OCI-LY1 (cell line): Measurements from ENCODE around the gene BOLA1.

Experiments
- EZH2 ChIP-seq: fragments of 200-600 bp; sonication (generic), shearing (Covaris generic); IDR thresholded peaks from 2 replicates; pipeline ENCODE4 v1.8.0; 2017; ENCODE audit warnings: borderline replicate concordance, mixed run types, mild to moderate bottlenecking, antibody characterized with exemption, low read length, moderate library complexity, mixed read lengths
- TF ChIP-seq, protein P1 (sequence below): fragments of 200-600 bp; sonication (generic), shearing (Covaris generic); IDR thresholded peaks from 2 replicates; pipeline ENCODE4 v1.5.1; 2017; ENCODE audit warnings: mild to moderate bottlenecking, antibody characterized with exemption, low read length, moderate library complexity, mixed read lengths

DNA sequence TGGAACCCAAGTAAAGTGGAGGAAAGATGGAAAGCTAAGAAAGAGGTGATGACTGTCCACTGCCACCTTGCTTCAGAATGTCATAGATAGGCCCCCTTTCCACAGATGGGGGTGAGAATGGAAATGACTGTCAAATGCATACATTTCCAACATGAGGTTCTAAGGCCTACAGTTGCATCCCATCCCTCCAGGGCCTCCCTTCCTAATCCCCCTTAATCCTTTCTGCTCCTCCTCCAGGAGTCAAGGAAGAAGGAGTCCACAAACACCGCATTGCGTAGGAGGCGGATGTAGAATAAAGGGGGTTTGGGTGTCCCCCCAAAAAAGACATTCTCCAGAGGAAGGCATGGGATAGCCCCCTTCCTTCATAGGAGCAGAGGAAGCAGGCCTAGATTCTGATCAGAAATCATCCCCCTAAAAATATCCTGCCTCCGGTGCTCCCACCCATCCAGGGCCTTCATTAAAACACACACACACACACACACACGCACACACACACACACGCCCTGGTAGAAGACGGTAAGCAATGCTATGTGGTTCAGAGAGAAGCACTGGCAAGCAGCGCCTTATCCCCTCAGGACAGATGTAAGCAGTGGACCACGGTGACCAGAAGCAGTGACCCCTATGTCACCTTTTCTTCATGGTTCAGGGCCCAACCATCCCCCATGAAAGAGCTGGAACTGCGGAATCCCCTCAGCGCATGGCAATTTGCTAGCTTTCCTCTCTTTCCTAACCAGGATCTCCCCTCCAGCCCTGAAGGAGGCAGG, 16.2 kb downstream of the BOLA1 start:
- TF ChIP-seq EZH2 = no peak
- TF ChIP-seq, protein P1, sequence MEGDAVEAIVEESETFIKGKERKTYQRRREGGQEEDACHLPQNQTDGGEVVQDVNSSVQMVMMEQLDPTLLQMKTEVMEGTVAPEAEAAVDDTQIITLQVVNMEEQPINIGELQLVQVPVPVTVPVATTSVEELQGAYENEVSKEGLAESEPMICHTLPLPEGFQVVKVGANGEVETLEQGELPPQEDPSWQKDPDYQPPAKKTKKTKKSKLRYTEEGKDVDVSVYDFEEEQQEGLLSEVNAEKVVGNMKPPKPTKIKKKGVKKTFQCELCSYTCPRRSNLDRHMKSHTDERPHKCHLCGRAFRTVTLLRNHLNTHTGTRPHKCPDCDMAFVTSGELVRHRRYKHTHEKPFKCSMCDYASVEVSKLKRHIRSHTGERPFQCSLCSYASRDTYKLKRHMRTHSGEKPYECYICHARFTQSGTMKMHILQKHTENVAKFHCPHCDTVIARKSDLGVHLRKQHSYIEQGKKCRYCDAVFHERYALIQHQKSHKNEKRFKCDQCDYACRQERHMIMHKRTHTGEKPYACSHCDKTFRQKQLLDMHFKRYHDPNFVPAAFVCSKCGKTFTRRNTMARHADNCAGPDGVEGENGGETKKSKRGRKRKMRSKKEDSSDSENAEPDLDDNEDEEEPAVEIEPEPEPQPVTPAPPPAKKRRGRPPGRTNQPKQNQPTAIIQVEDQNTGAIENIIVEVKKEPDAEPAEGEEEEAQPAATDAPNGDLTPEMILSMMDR = no peak
